NCI-H774 (cell line): ENCODE data around the gene LRRC61.
"Not testable (repeated sequence)": the region's sequence is repeated elsewhere in the genome, so short reads cannot be mapped to it uniquely, and the experiment has no call there.

ENCODE experiments used
- DNase-seq: peaks from one replicate; lab custom pipeline; 2025; lab: John Stamatoyannopoulos, UW

Gene LRRC61

GRCh38 chr7:150307904-150308303, 15.3 kb upstream of the LRRC61 start:
- DNase-seq: no peak

- no peak for DNase-seq
Observed at GRCh38 chr7:150308575-150308974, 14.6 kb upstream of the LRRC61 start.

- no peak for DNase-seq
Observed at GRCh38 chr7:150311146-150311545, 12.0 kb upstream of the LRRC61 start.

- DNase-seq: no peak
Observed at GRCh38 chr7:150311711-150312110, 11.4 kb upstream of the LRRC61 start.

- DNase-seq: not testable (repeated sequence)
Observed at GRCh38 chr7:150312649-150313366, 10.3 kb upstream of the LRRC61 start.

GRCh38 chr7:150313367-150313809, 9.8 kb upstream of the LRRC61 start:
- no peak for DNase-seq

GRCh38 chr7:150313870-150314269, 9.3 kb upstream of the LRRC61 start:
- DNase-seq: no peak

GRCh38 chr7:150314639-150315239, 8.4 kb upstream of the LRRC61 start:
- no peak for DNase-seq

GRCh38 chr7:150316987-150317386, 6.2 kb upstream of the LRRC61 start:
- DNase-seq: not testable (repeated sequence)

GRCh38 chr7:150317748-150318444, 5.3 kb upstream of the LRRC61 start:
- DNase-seq: no peak

GRCh38 chr7:150321788-150322113, 1.4 kb upstream of the LRRC61 start:
- no peak for DNase-seq

- no peak for DNase-seq
Observed at GRCh38 chr7:150322114-150322832, 882 bp upstream of the LRRC61 start.

GRCh38 chr7:150323682-150324372, 672 bp downstream of the LRRC61 start:
- no peak for DNase-seq

- no peak for DNase-seq
Observed at GRCh38 chr7:150324373-150324961, 1.3 kb downstream of the LRRC61 start.

GRCh38 chr7:150325110-150325611, 2.0 kb downstream of the LRRC61 start:
- no peak for DNase-seq

- DNase-seq: no peak
Observed at GRCh38 chr7:150325901-150326300, 2.7 kb downstream of the LRRC61 start.

GRCh38 chr7:150326657-150327268, 3.6 kb downstream of the LRRC61 start:
- no peak for DNase-seq

GRCh38 chr7:150327308-150327707, 4.2 kb downstream of the LRRC61 start:
- DNase-seq: no peak

GRCh38 chr7:150329331-150330120, 6.4 kb downstream of the LRRC61 start:
- DNase-seq: no peak

GRCh38 chr7:150330211-150330885, 7.2 kb downstream of the LRRC61 start:
- DNase-seq: no peak
